Measurements from ENCODE around the gene SPECC1. TPM values are rescaled to one million over a fixed set of nuclear protein-coding genes. Genes with fewer than 3 reads are reported as not detected.

The SPECC1 gene
- total and polyA plus RNA-seq, 2 donors (not counting 3 experiments of a cell fraction or from before 2014, with no cell fraction given): 5.3 to 20.4 TPM

DNA sequence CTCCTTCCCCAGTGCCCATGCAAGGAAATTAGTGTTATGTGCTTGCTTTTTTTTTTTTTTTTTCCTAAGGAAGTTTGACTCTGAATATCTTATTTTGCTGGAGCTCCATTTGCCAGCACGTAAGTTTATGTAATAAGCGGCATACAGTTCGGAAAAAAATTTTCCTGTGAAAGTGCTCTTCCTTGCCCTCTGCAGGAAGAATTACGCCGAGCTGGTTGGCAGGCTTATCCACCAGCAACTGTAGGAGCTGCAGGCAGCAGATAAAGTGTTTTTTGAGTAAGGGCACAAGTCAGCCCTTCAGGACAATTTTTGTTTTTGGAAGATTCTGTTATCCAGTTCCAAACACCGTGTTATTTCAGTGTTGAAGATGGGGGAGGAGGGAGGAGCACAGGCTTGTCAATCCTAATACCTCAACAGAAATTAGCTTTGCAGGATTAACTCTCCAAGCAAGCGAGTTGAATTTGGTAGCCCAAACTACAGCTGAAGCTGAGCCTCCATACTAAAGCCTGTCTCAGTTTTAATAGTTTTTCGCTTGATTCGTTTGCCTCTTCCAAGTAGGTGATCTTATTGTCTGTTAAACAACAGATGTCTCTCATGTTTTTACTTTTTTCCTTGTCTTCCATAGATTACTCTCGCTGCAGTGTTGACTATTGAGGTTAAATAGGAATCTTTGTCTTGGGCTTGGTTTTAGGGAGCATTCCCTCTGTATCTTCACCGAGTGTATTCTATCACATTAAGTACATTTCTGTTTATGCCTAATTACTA lies 1.1 kb downstream of the SPECC1 start:
- no peaks in the 10 kb centered on the region for H3K9me3 ChIP-seq (replicated peaks; ENCODE audit: control insufficient read depth, insufficient read depth, low read length)
- FAIRE-seq (peak; percentile 38), DNase-seq (ENCODE audit: low read depth, low spot score) (peak; percentile 61)
- no peak overlapping the region for H3K27ac ChIP-seq (ENCODE audit: insufficient read depth, low read depth, low read length)
- ChIA-PET POLR2A (interaction anchor here (0.7 kb wide), 2 partner anchors 33 to 268 kb away, joined by 3 to 7 read pairs; partner anchors contain the start of gene AKAP10), CTCF (interaction anchor here (0.6 to 6.2 kb wide), 23 partner anchors 10 to 673 kb away, joined by 3 to 95 read pairs (median 4); partner anchors contain the start of genes AKAP10, ALDH3A2, B9D1 and ULK2)
- intact Hi-C loops (cut with micrococcal nuclease) (no loop called here), dilution Hi-C loops (cut with MboI; ENCODE audit: extremely low pct_ligation_motif_present, low sequenced_read_pairs) (no loop called here)
- no TSS peak for BruUV-seq (replicated peaks)
- H3K4me2 ChIP-seq (ENCODE audit: insufficient read depth, low read length): peak overlapping the region; percentile 83
- H3K27me3 ChIP-seq (ENCODE audit: control insufficient read depth in 2 of 2, insufficient read depth in 2 of 2, low read length in 2 of 2): peaks cover 17 to 50% of the 10 kb centered on the region in 2 experiments
- H3K9ac ChIP-seq (replicated peaks; ENCODE audit: extremely low read depth, insufficient read depth, low read length): no peak overlapping the region
- peak overlapping the region; percentile 84 for H2AFZ ChIP-seq (ENCODE audit: low read depth, low read length)
- peaks cover 4% of the 10 kb centered on the region for H4K20me1 ChIP-seq (replicated peaks; ENCODE audit: control insufficient read depth, extremely low read depth, insufficient read depth, low read length)
- H3K36me3 ChIP-seq (ENCODE audit: control insufficient read depth in 2 of 2, extremely low read depth in 1 of 2, insufficient read depth in 2 of 2, low read length in 2 of 2): no peaks in the 10 kb centered on the region
- H3K4me1 ChIP-seq (ENCODE audit: control insufficient read depth, extremely low read depth, insufficient read depth, low read length): peaks cover 9% of the 10 kb centered on the region
- no peaks in the 10 kb centered on the region for H3K9me1 ChIP-seq (replicated peaks; ENCODE audit: control insufficient read depth, extremely low read depth, insufficient read depth, low read length)
- H3K79me2 ChIP-seq (ENCODE audit: control insufficient read depth, insufficient read depth, low read length): no peaks in the 10 kb centered on the region
- TF ChIP-seq JUN (IDR thresholded peaks at IDR 0.05; ENCODE audit: borderline replicate concordance, insufficient read depth, insufficient read length, low read depth) (no peak), EZH2 (IDR thresholded peaks at IDR 0.05; ENCODE audit: borderline replicate concordance, low read depth, low read length, severe bottlenecking) (peak; percentile 18), GATA2 (IDR thresholded peaks at IDR 0.05; ENCODE audit: insufficient read depth, insufficient read length, low read depth, low read length) (no peak), POLR2A (IDR thresholded peaks at IDR 0.05; ENCODE audit: low read depth, low read length) (no peak), FOS (IDR thresholded peaks at IDR 0.05; ENCODE audit: borderline replicate concordance, insufficient read depth, low read length) (no peak)
- TF ChIP-seq, protein P1, sequence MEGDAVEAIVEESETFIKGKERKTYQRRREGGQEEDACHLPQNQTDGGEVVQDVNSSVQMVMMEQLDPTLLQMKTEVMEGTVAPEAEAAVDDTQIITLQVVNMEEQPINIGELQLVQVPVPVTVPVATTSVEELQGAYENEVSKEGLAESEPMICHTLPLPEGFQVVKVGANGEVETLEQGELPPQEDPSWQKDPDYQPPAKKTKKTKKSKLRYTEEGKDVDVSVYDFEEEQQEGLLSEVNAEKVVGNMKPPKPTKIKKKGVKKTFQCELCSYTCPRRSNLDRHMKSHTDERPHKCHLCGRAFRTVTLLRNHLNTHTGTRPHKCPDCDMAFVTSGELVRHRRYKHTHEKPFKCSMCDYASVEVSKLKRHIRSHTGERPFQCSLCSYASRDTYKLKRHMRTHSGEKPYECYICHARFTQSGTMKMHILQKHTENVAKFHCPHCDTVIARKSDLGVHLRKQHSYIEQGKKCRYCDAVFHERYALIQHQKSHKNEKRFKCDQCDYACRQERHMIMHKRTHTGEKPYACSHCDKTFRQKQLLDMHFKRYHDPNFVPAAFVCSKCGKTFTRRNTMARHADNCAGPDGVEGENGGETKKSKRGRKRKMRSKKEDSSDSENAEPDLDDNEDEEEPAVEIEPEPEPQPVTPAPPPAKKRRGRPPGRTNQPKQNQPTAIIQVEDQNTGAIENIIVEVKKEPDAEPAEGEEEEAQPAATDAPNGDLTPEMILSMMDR (IDR thresholded peaks at IDR 0.05; ENCODE audit: extremely low read depth in 1 of 2, insufficient read depth in 1 of 2, low read depth in 1 of 2, low read length in 2 of 2): peak; percentile 28 to 42
- H3K4me3 ChIP-seq (replicated peaks in 1 of 3; ENCODE audit: insufficient read depth in 1 of 3, low read depth in 1 of 3, low read length in 3 of 3): peak overlapping the region in 2 of 3 experiments; percentile 30 to 39
